ENCODE data around the gene EEPD1.

Gene EEPD1

DNA sequence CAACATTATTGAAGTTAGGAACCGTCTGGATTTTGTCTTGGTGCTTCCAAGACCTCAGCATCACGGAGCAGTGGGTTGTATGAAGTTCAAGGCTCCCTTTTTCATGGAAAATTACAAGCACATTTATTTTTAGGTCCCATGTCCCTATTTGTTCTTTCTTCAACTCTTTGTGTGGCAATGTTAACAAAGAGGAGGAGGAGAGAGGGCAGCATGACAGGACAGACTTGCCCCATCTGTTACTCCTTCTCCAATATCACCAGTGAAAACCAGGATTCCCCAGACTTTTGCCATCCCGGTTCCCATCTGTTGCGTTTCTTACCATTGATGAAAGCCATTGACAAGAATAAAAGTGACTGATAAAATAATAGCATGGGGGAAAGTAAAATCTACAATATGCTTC, 28.6 kb downstream of the EEPD1 start:
- TF ChIP-seq, protein P1, sequence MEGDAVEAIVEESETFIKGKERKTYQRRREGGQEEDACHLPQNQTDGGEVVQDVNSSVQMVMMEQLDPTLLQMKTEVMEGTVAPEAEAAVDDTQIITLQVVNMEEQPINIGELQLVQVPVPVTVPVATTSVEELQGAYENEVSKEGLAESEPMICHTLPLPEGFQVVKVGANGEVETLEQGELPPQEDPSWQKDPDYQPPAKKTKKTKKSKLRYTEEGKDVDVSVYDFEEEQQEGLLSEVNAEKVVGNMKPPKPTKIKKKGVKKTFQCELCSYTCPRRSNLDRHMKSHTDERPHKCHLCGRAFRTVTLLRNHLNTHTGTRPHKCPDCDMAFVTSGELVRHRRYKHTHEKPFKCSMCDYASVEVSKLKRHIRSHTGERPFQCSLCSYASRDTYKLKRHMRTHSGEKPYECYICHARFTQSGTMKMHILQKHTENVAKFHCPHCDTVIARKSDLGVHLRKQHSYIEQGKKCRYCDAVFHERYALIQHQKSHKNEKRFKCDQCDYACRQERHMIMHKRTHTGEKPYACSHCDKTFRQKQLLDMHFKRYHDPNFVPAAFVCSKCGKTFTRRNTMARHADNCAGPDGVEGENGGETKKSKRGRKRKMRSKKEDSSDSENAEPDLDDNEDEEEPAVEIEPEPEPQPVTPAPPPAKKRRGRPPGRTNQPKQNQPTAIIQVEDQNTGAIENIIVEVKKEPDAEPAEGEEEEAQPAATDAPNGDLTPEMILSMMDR (IDR thresholded peaks at IDR 0.05; ENCODE audit: extremely low read depth, missing control alignments), result no peak
- no peak for DNase-seq (ENCODE audit: low spot score)

DNA sequence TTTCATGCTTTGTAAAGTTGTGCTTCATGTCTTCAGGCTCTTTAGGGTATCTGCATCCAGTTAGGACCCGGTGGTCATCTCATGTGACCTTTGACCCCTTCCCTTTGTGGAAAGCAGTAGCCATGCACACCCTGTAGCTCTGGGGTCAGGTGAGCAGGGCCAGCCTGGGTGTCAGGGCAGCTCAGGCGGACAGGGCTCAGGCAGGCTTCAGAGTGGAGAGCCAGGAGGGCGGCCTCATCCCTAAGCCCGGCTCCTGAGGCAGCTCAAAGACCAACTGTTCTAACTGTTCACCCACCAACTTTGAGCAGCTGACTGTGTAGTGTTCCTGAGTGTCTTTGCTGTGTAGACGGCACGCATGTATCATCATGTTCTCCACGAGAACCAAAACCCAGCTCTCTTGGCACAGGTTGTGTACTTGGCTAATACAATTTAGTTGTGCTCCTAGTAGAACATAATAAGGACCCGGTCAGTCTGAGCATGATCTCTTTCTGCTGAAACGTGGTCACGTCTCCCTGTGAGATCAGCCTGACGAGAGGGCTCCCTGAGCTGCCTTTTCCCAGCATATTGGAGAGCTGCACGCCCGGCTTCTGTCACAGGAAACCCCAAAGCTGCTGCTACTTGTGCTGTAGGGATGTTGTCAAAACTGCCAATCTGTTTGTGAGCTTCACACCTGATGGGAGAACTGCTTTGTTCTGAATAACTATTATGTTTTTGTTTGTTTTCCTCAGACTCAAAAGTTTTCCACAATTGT, 30.0 kb downstream of the EEPD1 start:
- no peak for DNase-seq (ENCODE audit: low spot score)
- TF ChIP-seq, protein P1 (IDR thresholded peaks at IDR 0.05; ENCODE audit: extremely low read depth, missing control alignments), result no peak

DNA sequence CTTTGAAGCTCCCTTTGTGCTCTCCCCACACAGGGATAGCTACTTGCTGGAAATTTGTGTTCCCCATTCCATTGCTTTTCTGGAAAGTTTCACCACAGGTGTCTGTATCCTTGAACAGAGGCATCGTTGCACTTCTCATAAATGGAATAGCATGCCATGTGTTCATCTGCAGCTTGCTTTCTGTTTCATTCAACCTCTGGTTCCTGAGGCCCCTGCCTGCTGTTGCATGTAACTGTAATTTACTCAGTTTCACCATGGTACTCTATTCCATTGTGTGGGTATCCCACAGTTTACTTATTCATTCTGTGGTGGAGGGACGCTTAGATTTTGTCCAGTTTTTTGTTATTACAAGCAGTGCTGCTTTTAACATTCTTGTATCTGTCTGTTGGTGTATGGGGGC, 32.0 kb downstream of the EEPD1 start:
- TF ChIP-seq, protein P1 (IDR thresholded peaks at IDR 0.05; ENCODE audit: extremely low read depth, missing control alignments), result no peak
- DNase-seq (ENCODE audit: low spot score), result no peak

DNA sequence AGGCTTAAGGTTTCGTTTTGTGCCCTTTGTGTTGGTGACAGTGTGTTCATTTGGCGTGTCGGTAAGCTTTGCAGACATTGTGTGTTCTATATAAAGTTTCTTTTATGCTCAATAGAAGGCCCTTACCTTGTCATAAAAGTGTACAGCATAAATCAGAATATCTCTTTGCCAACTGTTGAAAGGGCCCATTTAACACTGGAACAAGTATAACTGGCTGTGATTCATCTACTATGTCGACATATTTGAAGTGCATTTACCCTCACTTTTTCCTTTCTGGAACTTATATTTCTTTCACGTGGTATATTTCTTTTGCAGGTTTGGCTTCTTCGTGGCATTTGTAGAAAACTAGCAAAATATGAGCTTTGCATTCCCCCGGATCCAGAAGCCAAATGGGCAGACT, 32.7 kb downstream of the EEPD1 start:
- TF ChIP-seq, protein P1 (IDR thresholded peaks at IDR 0.05; ENCODE audit: extremely low read depth, missing control alignments), result no peak
- DNase-seq (ENCODE audit: low spot score), result no peak

DNA sequence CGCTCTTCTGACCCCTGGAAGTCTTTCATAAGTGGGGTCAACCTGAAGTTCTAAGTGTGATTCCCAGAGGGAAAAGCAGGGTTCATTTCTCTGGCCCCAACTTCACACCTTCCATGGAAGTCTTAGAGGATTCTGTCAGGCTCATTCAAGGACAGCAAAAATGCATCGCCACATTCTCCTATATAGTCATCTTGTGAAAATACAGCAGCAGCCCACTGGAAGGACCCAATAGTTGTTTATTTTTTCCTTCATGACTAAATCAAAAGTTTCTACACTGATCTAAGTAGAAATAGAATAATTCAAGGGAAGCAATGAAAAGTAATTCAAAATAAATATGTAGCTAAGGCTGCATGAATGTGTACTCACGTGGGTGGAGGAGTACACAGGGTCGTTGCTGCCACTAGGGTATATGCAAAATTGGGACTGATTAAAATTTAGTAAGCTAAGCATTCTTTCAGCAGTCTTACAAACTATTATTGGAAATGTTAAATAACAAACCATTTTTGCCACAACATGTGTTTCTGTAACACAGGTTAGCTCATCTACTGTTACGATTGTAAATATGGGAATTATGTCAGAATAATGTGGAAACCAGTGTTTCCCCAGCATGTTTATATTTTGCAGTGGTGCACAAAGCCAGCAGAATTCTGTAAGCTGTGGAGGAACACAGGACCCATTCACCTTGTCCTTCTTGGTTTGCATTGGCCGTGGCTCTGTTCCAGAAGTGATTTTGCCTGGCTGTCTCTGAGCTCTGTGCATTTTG, 33.5 kb downstream of the EEPD1 start:
- no peak for DNase-seq (ENCODE audit: low spot score)
- TF ChIP-seq, protein P1 (IDR thresholded peaks at IDR 0.05; ENCODE audit: extremely low read depth, missing control alignments), result no peak

DNA sequence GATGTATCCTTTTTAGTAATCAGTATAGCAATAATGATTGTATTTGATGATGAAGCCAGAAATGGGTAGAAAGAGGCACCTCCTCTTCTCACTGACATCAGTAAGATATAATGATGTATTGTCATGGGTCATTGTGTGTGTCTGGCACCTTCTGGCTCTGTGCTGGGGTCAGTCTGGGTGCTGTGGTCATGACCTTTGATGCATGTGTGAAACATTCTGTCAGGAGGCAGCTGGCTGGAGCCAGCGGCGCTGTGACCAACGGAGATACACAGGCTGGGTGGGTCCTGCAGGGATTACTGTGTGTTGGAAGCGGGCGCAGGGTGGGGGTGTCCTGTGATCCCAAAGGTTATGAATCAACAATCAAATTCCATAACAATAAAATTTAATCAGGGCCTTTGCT, 35.2 kb downstream of the EEPD1 start:
- TF ChIP-seq, protein P1 (IDR thresholded peaks at IDR 0.05; ENCODE audit: extremely low read depth, missing control alignments), result no peak
- DNase-seq (ENCODE audit: low spot score), result no peak

DNA sequence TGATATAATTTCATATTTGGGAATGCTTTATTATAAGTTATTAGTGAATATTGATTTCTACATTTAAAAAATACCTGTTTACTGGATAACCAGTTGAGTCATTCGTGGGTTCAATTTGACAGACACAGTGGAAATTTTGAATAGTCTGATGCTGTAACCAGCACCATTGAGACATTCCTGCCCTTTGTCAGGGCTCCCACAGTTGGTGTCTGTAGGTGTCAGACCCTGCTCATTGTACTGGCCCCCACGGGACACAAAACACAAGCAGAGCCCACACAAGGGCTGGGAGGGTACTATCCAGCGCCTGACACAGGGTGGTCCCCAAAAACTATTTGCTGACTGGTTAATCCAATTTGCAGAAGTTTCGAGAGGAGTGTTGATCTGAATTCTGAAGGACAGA, 35.9 kb downstream of the EEPD1 start:
- no peak for DNase-seq (ENCODE audit: low spot score)
- TF ChIP-seq, protein P1 (IDR thresholded peaks at IDR 0.05; ENCODE audit: extremely low read depth, missing control alignments), result no peak
